Measurements from ENCODE around the gene SOSTDC1.
"Not testable (repeated sequence)": the region's sequence is repeated elsewhere in the genome, so short reads cannot be mapped to it uniquely, and the experiment has no call there.

The SOSTDC1 gene

GRCh38 chr7:16460789-16461493 lies 4.6 kb downstream of the SOSTDC1 start:
- no peaks in the 10 kb centered on the region for H3K27me3 ChIP-seq (ENCODE audit: control insufficient read depth, insufficient read depth, low read length)
- 0 out of 2 replicates have a peak, but pooled peaks cover 3% of the 10 kb centered on the region for H3K9me3 ChIP-seq (ENCODE audit: control insufficient read depth, insufficient read depth, low read depth, low read length)
- H3K4me1 ChIP-seq (ENCODE audit: control insufficient read depth, insufficient read depth, low read length), result peaks cover 18% of the 10 kb centered on the region
- no peak overlapping the region for H3K4me3 ChIP-seq (ENCODE audit: low read depth, low read length)
- H3K36me3 ChIP-seq (ENCODE audit: control insufficient read depth, insufficient read depth, low read length), result no peaks in the 10 kb centered on the region
- H3K9ac ChIP-seq (ENCODE audit: low read length), result no peak overlapping the region
- no peak overlapping the region for H3K27ac ChIP-seq (ENCODE audit: low read depth, low read length)

- H3K4me3 ChIP-seq (ENCODE audit: low read depth, low read length); H3K27ac ChIP-seq (ENCODE audit: low read depth, low read length); H3K9ac ChIP-seq (ENCODE audit: low read length); H3K36me3 ChIP-seq (ENCODE audit: control insufficient read depth, insufficient read depth, low read length); H3K9me3 ChIP-seq (ENCODE audit: control insufficient read depth, insufficient read depth, low read depth, low read length); H3K4me1 ChIP-seq (ENCODE audit: control insufficient read depth, insufficient read depth, low read length); H3K27me3 ChIP-seq (ENCODE audit: control insufficient read depth, insufficient read depth, low read length): not testable (repeated sequence)
Measured at GRCh38 chr7:16456303-16456702, 9.2 kb downstream of the SOSTDC1 start.

GRCh38 chr7:16455591-16455990 lies 9.9 kb downstream of the SOSTDC1 start:
- H3K27me3 ChIP-seq (ENCODE audit: control insufficient read depth, insufficient read depth, low read length), result no peaks in the 10 kb centered on the region
- H3K27ac ChIP-seq (ENCODE audit: low read depth, low read length), result no peak overlapping the region
- H3K4me1 ChIP-seq (ENCODE audit: control insufficient read depth, insufficient read depth, low read length), result no peaks in the 10 kb centered on the region
- no peaks in the 10 kb centered on the region for H3K36me3 ChIP-seq (ENCODE audit: control insufficient read depth, insufficient read depth, low read length)
- 0 out of 2 replicates have a peak, but pooled peaks cover 3% of the 10 kb centered on the region for H3K9me3 ChIP-seq (ENCODE audit: control insufficient read depth, insufficient read depth, low read depth, low read length)
- no peak overlapping the region for H3K4me3 ChIP-seq (ENCODE audit: low read depth, low read length)
- H3K9ac ChIP-seq (ENCODE audit: low read length), result no peak overlapping the region

- Histone ChIP-seq H3K4me1 (ENCODE audit: control insufficient read depth, insufficient read depth, low read length) (no peaks in the 10 kb centered on the region), H3K4me3 (ENCODE audit: low read depth, low read length) (no peak overlapping the region), H3K27ac (ENCODE audit: low read depth, low read length) (no peak overlapping the region), H3K9ac (ENCODE audit: low read length) (no peak overlapping the region), H3K9me3 (ENCODE audit: control insufficient read depth, insufficient read depth, low read depth, low read length) (no peaks in the 10 kb centered on the region), H3K36me3 (ENCODE audit: control insufficient read depth, insufficient read depth, low read length) (no peaks in the 10 kb centered on the region), H3K27me3 (ENCODE audit: control insufficient read depth, insufficient read depth, low read length) (no peaks in the 10 kb centered on the region)
Measured at GRCh38 chr7:16450366-16450765, 15.2 kb downstream of the SOSTDC1 start.

- no peaks in the 10 kb centered on the region for H3K36me3 ChIP-seq (ENCODE audit: control insufficient read depth, insufficient read depth, low read length)
- no peak overlapping the region for H3K27ac ChIP-seq (ENCODE audit: low read depth, low read length)
- no peaks in the 10 kb centered on the region for H3K4me1 ChIP-seq (ENCODE audit: control insufficient read depth, insufficient read depth, low read length)
- H3K9me3 ChIP-seq (ENCODE audit: control insufficient read depth, insufficient read depth, low read depth, low read length), result no peaks in the 10 kb centered on the region
- no peak overlapping the region for H3K4me3 ChIP-seq (ENCODE audit: low read depth, low read length)
- no peak overlapping the region for H3K9ac ChIP-seq (ENCODE audit: low read length)
- H3K27me3 ChIP-seq (ENCODE audit: control insufficient read depth, insufficient read depth, low read length), result no peaks in the 10 kb centered on the region
Measured at GRCh38 chr7:16447876-16448275, 17.7 kb downstream of the SOSTDC1 start.

GRCh38 chr7:16446508-16446907 lies 19.0 kb downstream of the SOSTDC1 start:
- H3K36me3 ChIP-seq (ENCODE audit: control insufficient read depth, insufficient read depth, low read length), result no peaks in the 10 kb centered on the region
- no peak overlapping the region for H3K4me3 ChIP-seq (ENCODE audit: low read depth, low read length)
- H3K9ac ChIP-seq (ENCODE audit: low read length), result no peak overlapping the region
- no peak overlapping the region for H3K27ac ChIP-seq (ENCODE audit: low read depth, low read length)
- no peaks in the 10 kb centered on the region for H3K27me3 ChIP-seq (ENCODE audit: control insufficient read depth, insufficient read depth, low read length)
- H3K9me3 ChIP-seq (ENCODE audit: control insufficient read depth, insufficient read depth, low read depth, low read length), result no peaks in the 10 kb centered on the region
- no peaks in the 10 kb centered on the region for H3K4me1 ChIP-seq (ENCODE audit: control insufficient read depth, insufficient read depth, low read length)

GRCh38 chr7:16443871-16444270 lies 21.7 kb downstream of the SOSTDC1 start:
- H3K4me1 ChIP-seq (ENCODE audit: control insufficient read depth, insufficient read depth, low read length); H3K27me3 ChIP-seq (ENCODE audit: control insufficient read depth, insufficient read depth, low read length); H3K36me3 ChIP-seq (ENCODE audit: control insufficient read depth, insufficient read depth, low read length); H3K9me3 ChIP-seq (ENCODE audit: control insufficient read depth, insufficient read depth, low read depth, low read length); H3K9ac ChIP-seq (ENCODE audit: low read length); H3K4me3 ChIP-seq (ENCODE audit: low read depth, low read length); H3K27ac ChIP-seq (ENCODE audit: low read depth, low read length): not testable (repeated sequence)

GRCh38 chr7:16438988-16439387 lies 26.6 kb downstream of the SOSTDC1 start:
- Histone ChIP-seq H3K4me1 (ENCODE audit: control insufficient read depth, insufficient read depth, low read length) (no peaks in the 10 kb centered on the region), H3K27ac (ENCODE audit: low read depth, low read length) (no peak overlapping the region), H3K9me3 (ENCODE audit: control insufficient read depth, insufficient read depth, low read depth, low read length) (no peaks in the 10 kb centered on the region), H3K9ac (ENCODE audit: low read length) (no peak overlapping the region), H3K4me3 (ENCODE audit: low read depth, low read length) (no peak overlapping the region), H3K36me3 (ENCODE audit: control insufficient read depth, insufficient read depth, low read length) (no peaks in the 10 kb centered on the region), H3K27me3 (ENCODE audit: control insufficient read depth, insufficient read depth, low read length) (no peaks in the 10 kb centered on the region)

- Histone ChIP-seq H3K9ac (ENCODE audit: low read length) (no peak overlapping the region), H3K9me3 (ENCODE audit: control insufficient read depth, insufficient read depth, low read depth, low read length) (no peaks in the 10 kb centered on the region), H3K36me3 (ENCODE audit: control insufficient read depth, insufficient read depth, low read length) (no peaks in the 10 kb centered on the region), H3K4me1 (ENCODE audit: control insufficient read depth, insufficient read depth, low read length) (no peaks in the 10 kb centered on the region), H3K27ac (ENCODE audit: low read depth, low read length) (no peak overlapping the region), H3K4me3 (ENCODE audit: low read depth, low read length) (no peak overlapping the region), H3K27me3 (ENCODE audit: control insufficient read depth, insufficient read depth, low read length) (no peaks in the 10 kb centered on the region)
Measured at GRCh38 chr7:16436306-16436705, 29.2 kb downstream of the SOSTDC1 start.

- H3K9me3 ChIP-seq (ENCODE audit: control insufficient read depth, insufficient read depth, low read depth, low read length), result no peaks in the 10 kb centered on the region
- H3K36me3 ChIP-seq (ENCODE audit: control insufficient read depth, insufficient read depth, low read length), result no peaks in the 10 kb centered on the region
- H3K4me1 ChIP-seq (ENCODE audit: control insufficient read depth, insufficient read depth, low read length), result no peaks in the 10 kb centered on the region
- H3K27ac ChIP-seq (ENCODE audit: low read depth, low read length), result no peak overlapping the region
- H3K9ac ChIP-seq (ENCODE audit: low read length), result no peak overlapping the region
- no peak overlapping the region for H3K4me3 ChIP-seq (ENCODE audit: low read depth, low read length)
- H3K27me3 ChIP-seq (ENCODE audit: control insufficient read depth, insufficient read depth, low read length), result no peaks in the 10 kb centered on the region
Measured at GRCh38 chr7:16433568-16434122, 31.9 kb downstream of the SOSTDC1 start.

- H3K27ac ChIP-seq (ENCODE audit: low read depth, low read length), result no peak overlapping the region
- H3K4me3 ChIP-seq (ENCODE audit: low read depth, low read length), result no peak overlapping the region
- no peak overlapping the region for H3K9ac ChIP-seq (ENCODE audit: low read length)
- H3K4me1 ChIP-seq (ENCODE audit: control insufficient read depth, insufficient read depth, low read length), result no peaks in the 10 kb centered on the region
- no peaks in the 10 kb centered on the region for H3K36me3 ChIP-seq (ENCODE audit: control insufficient read depth, insufficient read depth, low read length)
- H3K9me3 ChIP-seq (ENCODE audit: control insufficient read depth, insufficient read depth, low read depth, low read length), result no peaks in the 10 kb centered on the region
- no peaks in the 10 kb centered on the region for H3K27me3 ChIP-seq (ENCODE audit: control insufficient read depth, insufficient read depth, low read length)
Measured at GRCh38 chr7:16432425-16432731, 33.2 kb downstream of the SOSTDC1 start.
